HepG2 (cell line): ENCODE data around the gene HYI. TPM values are rescaled to one million over a fixed set of nuclear protein-coding genes. Genes with fewer than 3 reads are reported as not detected.
A peak's percentile ranks its signal among the peaks of the same experiment; 100 is the strongest.

Experiments
- CREM ChIP-seq, 2 experiments: sonication (generic) in 1 of 2; formaldehyde crosslinking in 1 of 2; IDR thresholded peaks; 2 replicates each; pipeline versions ENCODE4 v1.4.0 to v1.6.1; 2016 to 2020; ENCODE audit warnings: antibody characterized with exemption in 1 of 2, mild to moderate bottlenecking in 1 of 2, missing genetic modification reagents in 1 of 2
- FOSL2 ChIP-seq: sonication (generic); formaldehyde crosslinking; IDR thresholded peaks from 2 replicates; pipeline ENCODE4 v1.4.0; 2020; ENCODE audit warnings: missing genetic modification reagents
- FOXJ3 ChIP-seq: sonication (generic); formaldehyde crosslinking; IDR thresholded peaks from 2 replicates; pipeline ENCODE4 v1.4.0; 2020; ENCODE audit warnings: missing genetic modification reagents, mild to moderate bottlenecking, borderline replicate concordance
- FOXK1 ChIP-seq: sonication (generic); formaldehyde crosslinking; IDR thresholded peaks from 2 replicates; pipeline ENCODE4 v1.4.0; 2020; ENCODE audit warnings: low read depth, missing genetic modification reagents, borderline replicate concordance
- HDAC2 ChIP-seq: sonication (generic); formaldehyde crosslinking; IDR thresholded peaks from 2 replicates; pipeline ENCODE4 v1.4.0; 2020; ENCODE audit warnings: missing genetic modification reagents
- IKZF4 ChIP-seq: sonication (generic); formaldehyde crosslinking; IDR thresholded peaks from 2 replicates; pipeline ENCODE4 v1.5.1; 2020; ENCODE audit warnings: borderline replicate concordance, mild to moderate bottlenecking, low read depth, missing genetic modification reagents; ENCODE audit errors: not compliant biosample characterization
- KDM6A ChIP-seq: IDR thresholded peaks from 2 replicates; pipeline ENCODE4 v1.6.1; 2016; ENCODE audit warnings: low read depth
- MAFK ChIP-seq, 2 experiments: IDR thresholded peaks in 1 of 2; conservative IDR thresholded peaks in 1 of 2; 2 replicates each; pipeline ENCODE4 v1.6.1; 2011; ENCODE audit warnings: improper control_type of control experiment in 2 of 2, low read length in 2 of 2
- RXRB ChIP-seq: IDR thresholded peaks from 2 replicates; pipeline ENCODE4 v1.6.1; 2016; ENCODE audit warnings: borderline replicate concordance, missing genetic modification reagents, missing compliant biosample characterization
- SOX6 ChIP-seq, 2 experiments: fragments of 450-650 bp in 1 of 2; sonication (generic) in 1 of 2; formaldehyde crosslinking in 1 of 2; IDR thresholded peaks; 2 replicates each; pipeline versions ENCODE4 v1.4.0 to v1.6.1; 2017 to 2020; ENCODE audit warnings: antibody characterized with exemption in 1 of 2, mild to moderate bottlenecking in 1 of 2, missing genetic modification reagents in 1 of 2
- TBL1XR1 ChIP-seq: fragments of 150-350 bp; IDR thresholded peaks from 2 replicates; pipeline ENCODE4 v1.6.1; 2014; ENCODE audit warnings: borderline replicate concordance, low read length; ENCODE audit not compliant: partially characterized antibody
- TFAP4 ChIP-seq: sonication (generic); IDR thresholded peaks from 2 replicates; pipeline ENCODE4 v1.6.1; 2016; ENCODE audit warnings: low read depth, borderline replicate concordance
- ZBTB20 ChIP-seq: sonication (generic); formaldehyde crosslinking; IDR thresholded peaks from 2 replicates; pipeline ENCODE4 v1.8.1; 2023; ENCODE audit warnings: missing genetic modification reagents, low read depth, mild to moderate bottlenecking, borderline replicate concordance
- ZBTB7A ChIP-seq: sonication (generic); formaldehyde crosslinking; IDR thresholded peaks from 2 replicates; pipeline ENCODE4 v1.8.0; 2022; ENCODE audit warnings: mild to moderate bottlenecking, missing genetic modification reagents
- polyA plus RNA-seq, 8 experiments: library from polyadenylated mRNA; depleted of rRNA in 3 of 8; stranded (reverse) in 7 of 8; unstranded in 1 of 8; fragments of >200 nt; fragmentation: Illumina TruSeq in 4 of 8; extraction: Trizol in 4 of 8; gene quantifications; 2 replicates each; pipeline versions ENCODE4 v1.2.1 to v1.2.3, GENCODE V29; 2011 to 2016; ENCODE audit warnings: low read depth in 4 of 8, missing spikeins in 1 of 8, mixed read lengths in 1 of 8; ENCODE audit not compliant: insufficient read depth in 1 of 8
- total RNA-seq, 5 experiments: library from RNA; depleted of rRNA; stranded (reverse); fragments of >200 nt; fragmentation: Illumina TruSeq; extraction: Trizol; gene quantifications; 2 replicates each; pipeline ENCODE4 v1.2.3, GENCODE V29; 2016; ENCODE audit warnings: low read depth in 1 of 5
- TF ChIP-seq, protein P1 (sequence below): sonication (generic); formaldehyde crosslinking; conservative IDR thresholded peaks from 2 replicates; pipeline ENCODE4 v1.4.0; 2020; ENCODE audit warnings: mild to moderate bottlenecking, missing genetic modification reagents, moderate library complexity
- TF ChIP-seq, protein P2 (sequence below): sonication (generic); formaldehyde crosslinking; IDR thresholded peaks from 2 replicates; pipeline ENCODE4 v1.5.0; 2020; ENCODE audit warnings: mild to moderate bottlenecking, missing genetic modification reagents

The HYI gene
- total and polyA plus RNA-seq, 2 of the 13 experiments (the other 11 are each of a cell fraction or from before 2014, with no cell fraction given) = not detected

DNA sequence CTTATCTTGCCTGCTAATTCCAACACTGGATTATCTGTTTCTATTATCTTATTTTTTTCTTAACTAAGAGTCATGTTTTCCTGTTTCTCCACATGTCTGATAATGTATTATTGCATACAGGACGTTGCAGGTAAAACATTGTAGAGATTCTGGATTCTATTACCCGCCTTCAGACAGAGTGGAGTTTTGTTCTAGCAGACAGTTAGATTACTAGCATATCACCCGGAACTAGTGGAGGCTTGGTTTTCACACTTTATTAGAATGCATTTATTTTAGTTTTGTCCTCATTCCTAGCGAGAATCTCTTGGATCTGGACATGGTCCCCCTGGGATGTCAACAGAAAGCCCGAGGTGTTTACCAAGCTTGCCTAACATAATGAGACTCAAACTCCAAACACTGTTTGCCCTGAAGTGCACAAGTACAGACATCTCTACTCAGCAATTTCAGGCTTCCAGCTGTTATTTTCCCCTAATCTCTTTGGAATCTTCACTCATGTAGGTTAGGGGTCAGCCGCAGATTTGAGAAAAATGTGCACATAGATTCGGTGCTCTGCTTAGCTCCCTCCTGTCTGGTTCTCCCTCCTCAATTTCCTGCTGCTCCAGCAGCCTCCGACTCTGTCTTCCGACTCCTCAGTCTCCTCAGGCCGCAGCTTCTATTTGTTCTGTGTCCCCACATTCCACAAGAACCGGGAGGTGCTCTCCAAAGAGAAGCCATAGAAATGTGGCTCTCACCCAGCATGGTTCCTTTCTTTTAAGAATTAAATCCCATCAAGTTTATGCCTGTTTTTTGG is 40.1 kb upstream of the HYI start (continued):
- no peak for TF ChIP-seq IKZF4
- TF ChIP-seq SOX6 (IDR thresholded peaks at IDR 0.05) = no peak
- TF ChIP-seq SOX6 (CRISPR knock-in tag; IDR thresholded peaks at IDR 0.05) = 0 out of 2 replicates have a peak, but pooled peaks have one; percentile 29
- TF ChIP-seq, protein P1, sequence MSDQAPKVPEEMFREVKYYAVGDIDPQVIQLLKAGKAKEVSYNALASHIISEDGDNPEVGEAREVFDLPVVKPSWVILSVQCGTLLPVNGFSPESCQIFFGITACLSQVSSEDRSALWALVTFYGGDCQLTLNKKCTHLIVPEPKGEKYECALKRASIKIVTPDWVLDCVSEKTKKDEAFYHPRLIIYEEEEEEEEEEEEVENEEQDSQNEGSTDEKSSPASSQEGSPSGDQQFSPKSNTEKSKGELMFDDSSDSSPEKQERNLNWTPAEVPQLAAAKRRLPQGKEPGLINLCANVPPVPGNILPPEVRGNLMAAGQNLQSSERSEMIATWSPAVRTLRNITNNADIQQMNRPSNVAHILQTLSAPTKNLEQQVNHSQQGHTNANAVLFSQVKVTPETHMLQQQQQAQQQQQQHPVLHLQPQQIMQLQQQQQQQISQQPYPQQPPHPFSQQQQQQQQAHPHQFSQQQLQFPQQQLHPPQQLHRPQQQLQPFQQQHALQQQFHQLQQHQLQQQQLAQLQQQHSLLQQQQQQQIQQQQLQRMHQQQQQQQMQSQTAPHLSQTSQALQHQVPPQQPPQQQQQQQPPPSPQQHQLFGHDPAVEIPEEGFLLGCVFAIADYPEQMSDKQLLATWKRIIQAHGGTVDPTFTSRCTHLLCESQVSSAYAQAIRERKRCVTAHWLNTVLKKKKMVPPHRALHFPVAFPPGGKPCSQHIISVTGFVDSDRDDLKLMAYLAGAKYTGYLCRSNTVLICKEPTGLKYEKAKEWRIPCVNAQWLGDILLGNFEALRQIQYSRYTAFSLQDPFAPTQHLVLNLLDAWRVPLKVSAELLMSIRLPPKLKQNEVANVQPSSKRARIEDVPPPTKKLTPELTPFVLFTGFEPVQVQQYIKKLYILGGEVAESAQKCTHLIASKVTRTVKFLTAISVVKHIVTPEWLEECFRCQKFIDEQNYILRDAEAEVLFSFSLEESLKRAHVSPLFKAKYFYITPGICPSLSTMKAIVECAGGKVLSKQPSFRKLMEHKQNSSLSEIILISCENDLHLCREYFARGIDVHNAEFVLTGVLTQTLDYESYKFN (CRISPR knock-in tag) = peak; percentile 56; the same call in 1 of the 2 replicates
- TF ChIP-seq ZBTB7A (CRISPR knock-in tag) = no peak
- 0 out of 2 replicates have a peak, but pooled peaks have one; percentile 38 for TF ChIP-seq FOXK1 (CRISPR knock-in tag)
- peak; percentile 15 for TF ChIP-seq TBL1XR1
- 0 out of 2 replicates have a peak, but pooled peaks have one; percentile 23 for TF ChIP-seq HDAC2
- TF ChIP-seq, protein P2, sequence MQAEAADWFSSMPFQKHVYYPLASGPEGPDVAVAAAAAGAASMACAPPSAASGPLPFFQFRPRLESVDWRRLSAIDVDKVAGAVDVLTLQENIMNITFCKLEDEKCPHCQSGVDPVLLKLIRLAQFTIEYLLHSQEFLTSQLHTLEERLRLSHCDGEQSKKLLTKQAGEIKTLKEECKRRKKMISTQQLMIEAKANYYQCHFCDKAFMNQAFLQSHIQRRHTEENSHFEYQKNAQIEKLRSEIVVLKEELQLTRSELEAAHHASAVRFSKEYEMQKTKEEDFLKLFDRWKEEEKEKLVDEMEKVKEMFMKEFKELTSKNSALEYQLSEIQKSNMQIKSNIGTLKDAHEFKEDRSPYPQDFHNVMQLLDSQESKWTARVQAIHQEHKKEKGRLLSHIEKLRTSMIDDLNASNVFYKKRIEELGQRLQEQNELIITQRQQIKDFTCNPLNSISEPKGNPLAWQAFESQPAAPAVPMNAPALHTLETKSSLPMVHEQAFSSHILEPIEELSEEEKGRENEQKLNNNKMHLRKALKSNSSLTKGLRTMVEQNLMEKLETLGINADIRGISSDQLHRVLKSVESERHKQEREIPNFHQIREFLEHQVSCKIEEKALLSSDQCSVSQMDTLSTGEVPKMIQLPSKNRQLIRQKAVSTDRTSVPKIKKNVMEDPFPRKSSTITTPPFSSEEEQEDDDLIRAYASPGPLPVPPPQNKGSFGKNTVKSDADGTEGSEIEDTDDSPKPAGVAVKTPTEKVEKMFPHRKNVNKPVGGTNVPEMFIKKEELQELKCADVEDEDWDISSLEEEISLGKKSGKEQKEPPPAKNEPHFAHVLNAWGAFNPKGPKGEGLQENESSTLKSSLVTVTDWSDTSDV (CRISPR knock-in tag) = no peak
- TF ChIP-seq KDM6A (CRISPR knock-in tag) = 0 out of 2 replicates have a peak, but pooled peaks have one; percentile 29
- peak; percentile 62; the same call in 1 of the 2 replicates for TF ChIP-seq FOXJ3
- TF ChIP-seq TFAP4 = peak; percentile 66; the same call in 1 of the 2 replicates
- 0 out of 2 replicates have a peak, but pooled peaks have one; percentile 6 for TF ChIP-seq FOSL2 (CRISPR knock-in tag)
- TF ChIP-seq MAFK (conservative IDR thresholded peaks at IDR 0.05 in 1 of 2, IDR thresholded peaks at IDR 0.05 in 1 of 2; ENCODE audit: low read length in 2 of 2) = peak; percentile 79
- peak; percentile 31; the same call in 1 of the 2 replicates for TF ChIP-seq RXRB (CRISPR knock-in tag)
- no peak for TF ChIP-seq CREM (IDR thresholded peaks at IDR 0.05)
- TF ChIP-seq CREM (CRISPR knock-in tag; IDR thresholded peaks at IDR 0.05) = no peak
- TF ChIP-seq ZBTB20 (CRISPR knock-in tag) = no peak
